EH (cell line): ENCODE data around the gene FAM120A.

Experiments
- DNase-seq: peaks from one replicate; pipeline ENCODE4 v3.0.0-alpha.2; 2015; ENCODE audit warnings: low read depth

Gene FAM120A

GRCh38 chr9:93595861-93596365, 144.4 kb downstream of the FAM120A start:
- DNase-seq, result no peak

- no peak for DNase-seq
Observed at GRCh38 chr9:93596399-93596798, 144.9 kb downstream of the FAM120A start.

GRCh38 chr9:93597142-93597706, 145.7 kb downstream of the FAM120A start:
- DNase-seq, result no peak

GRCh38 chr9:93597871-93598646, 146.6 kb downstream of the FAM120A start:
- no peak for DNase-seq

GRCh38 chr9:93598647-93599241, 147.3 kb downstream of the FAM120A start:
- peak; percentile 55 for DNase-seq

- no peak for DNase-seq
Observed at GRCh38 chr9:93599571-93600403, 148.3 kb downstream of the FAM120A start.

- DNase-seq, result no peak
Observed at GRCh38 chr9:93600504-93600903, 149.0 kb downstream of the FAM120A start.

GRCh38 chr9:93601063-93601462, 149.6 kb downstream of the FAM120A start:
- no peak for DNase-seq

- DNase-seq, result no peak
Observed at GRCh38 chr9:93601666-93602065, 150.2 kb downstream of the FAM120A start.

GRCh38 chr9:93603011-93603410, 151.5 kb downstream of the FAM120A start:
- no peak for DNase-seq

- DNase-seq, result no peak
Observed at GRCh38 chr9:93603906-93604326, 152.4 kb downstream of the FAM120A start.

GRCh38 chr9:93606187-93606586, 154.7 kb downstream of the FAM120A start:
- no peak for DNase-seq

GRCh38 chr9:93610206-93610605, 158.7 kb downstream of the FAM120A start:
- DNase-seq, result no peak

- no peak for DNase-seq
Observed at GRCh38 chr9:93612052-93612795, 160.7 kb downstream of the FAM120A start.

GRCh38 chr9:93612796-93613154, 161.3 kb downstream of the FAM120A start:
- DNase-seq, result no peak

GRCh38 chr9:93613174-93613573, 161.7 kb downstream of the FAM120A start:
- DNase-seq, result no peak

GRCh38 chr9:93613791-93614190, 162.3 kb downstream of the FAM120A start:
- no peak for DNase-seq

GRCh38 chr9:93614830-93615468, 163.5 kb downstream of the FAM120A start:
- no peak for DNase-seq
